Measurements from ENCODE around the gene ASTN1.

ASTN1 gene

DNA sequence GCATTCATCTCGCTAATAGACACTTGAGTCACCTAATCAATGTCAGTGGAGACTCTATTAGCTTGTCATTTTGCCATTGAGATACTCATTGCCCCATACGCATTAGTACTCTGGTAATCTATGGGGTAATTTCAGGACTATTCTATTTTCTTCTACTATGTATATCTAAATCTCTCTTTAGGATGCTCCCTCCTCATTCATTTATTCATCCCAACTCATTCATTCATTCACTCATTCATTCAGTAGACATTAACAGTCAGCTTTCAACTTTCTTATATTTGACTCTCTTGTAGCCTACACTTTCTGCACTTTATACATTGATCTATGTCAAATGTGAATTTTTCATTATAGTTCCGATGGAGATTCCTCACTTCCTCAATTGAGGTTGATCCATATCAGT lies 170.9 kb downstream of the ASTN1 start:
- DNase-seq (ENCODE audit: low read depth): no peak

DNA sequence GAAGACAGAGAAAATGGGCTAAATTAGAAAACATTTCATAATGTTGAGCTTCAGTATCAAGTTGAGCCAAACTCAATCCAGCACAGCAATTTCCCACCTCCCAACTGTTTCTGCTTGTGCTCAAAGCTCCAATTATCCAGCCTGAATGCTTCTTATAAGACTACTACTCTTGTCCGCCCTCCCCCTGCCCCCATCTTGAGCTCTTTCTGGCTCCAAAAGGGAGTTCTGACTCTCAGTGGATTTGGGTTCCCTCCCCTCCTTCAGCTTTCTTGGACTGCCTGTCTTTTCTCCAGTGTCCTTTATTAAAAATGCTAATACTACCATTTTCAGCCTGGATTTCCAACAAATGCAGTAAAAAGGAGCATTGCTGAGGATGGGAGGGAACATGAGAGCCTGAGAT lies 174.8 kb downstream of the ASTN1 start:
- no peak for DNase-seq (ENCODE audit: low read depth)

DNA sequence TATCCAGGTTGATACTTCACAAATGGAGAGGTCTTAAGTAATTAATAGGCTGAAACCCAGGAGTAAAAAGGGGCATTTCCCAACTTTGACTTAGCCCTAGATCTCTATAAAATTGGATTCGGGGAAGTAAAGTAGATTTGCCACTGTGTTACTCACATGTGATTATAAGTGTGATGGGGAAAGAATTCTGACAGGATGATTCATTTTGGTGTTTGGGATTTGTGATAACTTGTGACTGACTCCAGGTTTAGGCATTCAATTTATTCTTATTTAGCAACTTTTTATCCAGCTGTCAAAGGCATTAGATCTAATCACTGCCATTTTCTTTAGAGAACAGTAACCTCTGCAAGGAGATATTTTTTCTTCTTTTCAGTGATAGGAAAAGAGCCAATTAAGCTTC lies 175.5 kb downstream of the ASTN1 start:
- DNase-seq (ENCODE audit: low read depth): no peak

DNA sequence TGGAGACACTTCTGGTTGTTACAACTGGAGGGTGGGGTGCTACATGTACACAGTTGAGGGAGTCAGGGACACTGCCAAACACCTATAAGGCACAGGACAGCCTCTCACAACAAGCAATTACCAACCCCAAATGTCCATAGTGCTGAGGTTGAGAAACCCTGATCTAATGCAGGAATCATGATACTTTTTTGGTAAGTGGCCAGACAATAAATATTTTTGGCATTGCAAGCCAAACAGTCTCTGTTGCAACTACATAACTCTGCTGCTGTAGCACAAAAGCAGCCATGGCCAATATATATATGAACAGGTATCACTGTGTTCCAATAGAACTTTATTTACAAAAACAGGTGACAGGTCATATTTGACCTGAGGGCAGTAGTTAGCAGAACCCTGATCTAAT lies 177.5 kb downstream of the ASTN1 start:
- DNase-seq (ENCODE audit: low read depth): no peak

DNA sequence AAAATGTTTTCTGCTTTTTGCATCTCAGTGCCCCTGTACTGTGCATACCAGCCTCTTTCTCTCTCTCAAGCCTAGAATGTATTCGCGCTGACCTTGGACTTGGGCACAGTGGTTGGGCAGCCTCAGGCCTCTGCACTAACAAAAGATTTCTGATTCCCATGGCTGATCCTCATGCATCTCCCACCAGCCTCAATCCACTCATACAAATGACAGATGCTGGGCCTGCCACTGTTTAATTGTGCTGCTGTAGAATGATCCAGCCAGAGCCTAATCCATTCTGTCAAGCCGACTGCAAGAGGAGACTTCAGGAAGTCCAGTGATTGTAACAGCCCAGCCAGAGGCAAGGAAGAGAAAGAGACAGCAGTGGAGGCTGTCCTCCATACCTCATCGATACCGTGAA lies 180.8 kb downstream of the ASTN1 start:
- no peak for DNase-seq (ENCODE audit: low read depth)

DNA sequence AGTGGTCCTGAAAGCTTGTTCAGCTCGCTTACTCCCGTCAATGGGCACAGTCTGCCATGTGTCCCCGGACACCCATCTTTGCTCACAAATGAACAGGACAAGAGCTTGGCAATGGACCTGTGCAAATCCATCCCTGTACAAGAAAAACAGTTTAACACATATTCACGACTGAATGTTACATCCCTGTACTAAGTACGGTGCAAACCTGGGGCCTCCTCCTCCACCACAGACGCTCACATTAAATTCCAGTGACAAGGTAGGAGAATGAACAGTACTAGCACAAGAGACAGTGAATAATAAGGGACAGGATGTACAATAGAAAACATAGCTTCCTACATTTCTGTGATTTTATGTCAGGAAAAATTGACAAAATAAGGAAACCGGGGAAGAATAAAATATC lies 187.7 kb downstream of the ASTN1 start:
- no peak for DNase-seq (ENCODE audit: low read depth)

DNA sequence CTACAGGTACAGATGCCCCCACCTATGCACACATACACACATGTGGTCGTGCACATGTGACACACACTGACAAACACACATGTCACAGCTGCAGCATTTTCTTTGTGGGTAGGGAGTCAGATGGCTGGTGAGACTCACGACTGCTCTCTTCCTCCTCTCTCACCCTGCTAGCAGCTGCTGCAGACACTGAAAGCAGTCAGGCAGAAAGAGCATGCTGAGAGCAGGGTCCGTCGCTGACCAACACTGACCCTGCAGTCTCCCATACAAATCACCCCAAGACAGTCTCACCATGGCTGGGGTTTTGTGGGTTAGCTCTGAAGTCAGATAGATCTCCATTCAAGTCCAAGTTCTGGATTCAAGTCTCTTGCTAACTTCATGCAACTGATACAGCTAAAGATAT lies 188.3 kb downstream of the ASTN1 start:
- DNase-seq (ENCODE audit: low read depth): no peak

DNA sequence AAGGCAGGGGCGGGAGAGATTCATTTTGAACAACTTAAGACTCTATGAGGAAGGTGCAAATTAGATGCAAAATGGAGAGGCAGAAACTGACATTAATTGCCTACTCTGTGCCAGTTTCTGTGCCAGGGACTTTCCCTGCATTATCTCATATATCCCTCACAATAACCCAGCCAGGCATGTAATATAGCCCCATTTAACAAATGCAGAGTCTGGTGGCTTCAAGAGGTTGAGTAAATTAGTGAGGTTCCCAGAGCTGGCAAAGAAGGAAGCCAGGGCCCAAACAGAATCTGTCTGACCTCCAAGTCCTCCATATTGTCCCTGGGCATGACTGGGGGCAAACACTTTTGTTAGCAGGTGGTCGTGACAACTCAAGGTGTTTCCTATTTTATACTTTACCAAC lies 199.8 kb downstream of the ASTN1 start:
- no peak for DNase-seq (ENCODE audit: low read depth)

DNA sequence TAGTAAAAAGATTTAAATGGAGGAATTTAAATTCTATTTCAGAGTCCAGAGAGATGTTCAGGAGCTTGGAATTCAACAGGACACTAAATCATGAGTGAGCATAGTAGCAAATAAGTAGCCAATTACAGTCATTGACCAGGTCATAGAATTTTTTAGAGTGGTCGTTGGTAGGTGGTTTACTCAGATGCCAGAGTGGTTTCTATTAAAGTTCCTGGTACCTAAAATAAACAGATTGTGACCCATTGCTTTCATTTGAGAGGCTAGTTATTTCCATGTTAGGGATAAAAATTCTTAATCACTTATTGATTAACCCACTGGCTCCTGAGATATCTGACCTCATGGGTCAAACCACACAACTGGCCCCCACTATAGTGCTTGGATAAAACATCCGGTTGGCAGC lies 201.3 kb downstream of the ASTN1 start:
- DNase-seq (ENCODE audit: low read depth): no peak

DNA sequence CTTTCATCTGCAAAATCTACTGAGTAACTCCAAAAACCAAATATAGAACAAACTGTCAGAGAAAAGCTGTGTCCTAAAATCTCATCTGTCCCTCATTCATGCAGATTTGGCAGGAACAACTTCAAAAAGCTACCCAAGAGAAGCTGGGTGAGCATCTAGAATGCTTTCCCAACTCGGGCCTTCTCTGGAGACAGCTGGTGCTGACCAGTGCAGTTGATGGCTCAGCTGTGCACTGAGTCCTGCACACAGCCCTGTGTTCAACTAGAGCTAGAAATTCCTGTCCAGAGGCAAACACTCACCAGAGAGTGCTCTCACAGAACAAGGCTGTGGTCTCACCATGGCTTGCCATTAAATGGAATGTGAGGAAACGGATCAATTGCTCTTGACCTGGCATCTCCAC lies 202.8 kb downstream of the ASTN1 start:
- DNase-seq (ENCODE audit: low read depth): no peak

DNA sequence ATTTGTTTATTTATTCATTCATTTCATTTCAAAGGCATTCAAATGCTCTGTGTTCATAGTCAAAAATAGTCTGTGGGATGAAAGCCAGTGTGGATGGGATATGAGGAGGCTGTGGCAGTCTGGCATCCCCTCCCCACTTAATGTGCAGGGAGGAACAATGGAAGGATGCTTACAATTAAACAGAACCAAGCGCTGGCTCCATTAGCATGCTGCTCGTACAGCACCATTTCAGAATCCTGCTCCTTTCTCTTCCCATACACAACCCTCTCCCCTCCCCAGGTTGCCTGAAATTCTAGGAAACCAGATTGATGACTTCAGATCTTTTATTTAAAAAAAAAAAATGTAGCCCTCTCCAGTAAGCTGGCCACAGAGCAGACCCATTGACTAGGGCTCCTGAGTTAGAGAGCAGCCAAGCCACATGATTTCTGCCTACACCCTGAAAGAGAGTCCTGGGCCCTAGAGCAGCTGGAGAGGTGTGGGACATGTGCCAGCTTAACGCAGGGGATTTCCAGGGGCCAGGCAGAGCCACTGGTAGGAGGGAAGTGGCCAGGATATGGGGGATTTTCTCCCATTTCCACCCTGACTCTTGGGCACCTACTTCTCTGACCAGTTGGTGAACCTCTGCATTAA lies 205.2 kb downstream of the ASTN1 start:
- no peak for DNase-seq (ENCODE audit: low read depth)

DNA sequence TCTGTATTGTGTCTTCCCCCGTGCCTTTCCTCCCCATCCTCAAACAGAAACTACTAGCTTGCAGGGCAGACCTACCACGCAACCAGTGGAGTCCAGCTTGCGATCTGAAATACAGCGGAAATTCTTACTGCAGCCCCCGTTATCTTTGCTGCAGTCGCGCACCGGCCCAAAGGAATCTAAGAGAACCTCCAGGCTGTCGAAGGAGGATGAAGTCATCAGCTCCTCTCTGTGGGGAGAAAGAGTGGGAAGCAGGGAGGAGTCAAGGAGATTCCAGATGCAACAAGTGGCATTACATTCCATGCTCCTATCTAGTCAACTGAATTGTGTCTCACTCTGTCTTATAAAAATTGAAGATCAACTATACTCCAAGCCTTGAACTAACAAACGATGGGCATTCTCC lies 206.9 kb downstream of the ASTN1 start:
- DNase-seq (ENCODE audit: low read depth): no peak

DNA sequence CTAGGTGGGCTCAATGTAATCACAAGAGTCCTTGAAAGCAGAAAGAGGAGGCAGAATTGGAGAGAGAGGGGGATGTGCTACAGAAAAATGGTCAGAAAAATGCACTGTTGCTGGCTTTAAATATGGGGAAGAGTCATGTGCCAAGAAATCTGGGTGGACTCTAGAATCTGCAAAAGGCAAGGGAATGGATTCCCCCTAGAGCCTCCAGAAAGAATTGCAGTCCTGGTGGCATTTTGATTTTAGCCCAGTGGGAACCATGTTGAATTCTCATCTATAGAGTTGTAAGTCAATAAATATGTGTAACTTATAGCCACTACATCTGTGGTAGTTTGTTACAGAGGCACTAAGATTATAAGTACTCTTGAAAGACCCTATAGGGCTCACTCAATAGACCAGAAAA lies 210.3 kb downstream of the ASTN1 start:
- DNase-seq (ENCODE audit: low read depth): no peak

DNA sequence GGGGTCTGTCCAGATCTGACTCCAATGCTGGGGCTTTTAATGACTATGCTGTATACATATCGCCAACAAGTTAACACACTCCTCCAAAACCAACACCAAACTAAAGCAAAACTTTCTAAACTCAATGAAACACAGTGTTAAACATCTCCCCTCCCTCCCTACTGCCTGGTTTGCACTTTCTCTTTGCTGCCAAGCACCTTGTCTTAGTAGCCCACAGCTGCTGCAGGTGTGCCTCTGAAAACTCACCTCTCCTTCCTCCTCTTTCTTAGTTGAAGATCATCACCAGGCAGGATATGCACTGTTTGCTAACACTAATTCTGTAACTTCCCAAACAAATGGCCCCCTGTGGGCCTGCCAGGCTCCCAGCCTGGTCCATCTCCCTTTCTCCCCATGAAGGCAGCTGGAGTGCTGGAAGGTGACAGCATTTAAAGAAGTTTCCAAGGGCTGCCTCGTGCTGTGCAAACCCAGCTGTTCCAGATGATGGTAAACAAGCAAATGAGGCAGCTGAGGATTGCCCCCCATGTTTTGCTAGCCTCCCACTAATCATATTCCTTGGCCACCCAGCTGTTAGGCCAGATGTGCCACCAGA lies 213.7 kb downstream of the ASTN1 start:
- no peak for DNase-seq (ENCODE audit: low read depth)

DNA sequence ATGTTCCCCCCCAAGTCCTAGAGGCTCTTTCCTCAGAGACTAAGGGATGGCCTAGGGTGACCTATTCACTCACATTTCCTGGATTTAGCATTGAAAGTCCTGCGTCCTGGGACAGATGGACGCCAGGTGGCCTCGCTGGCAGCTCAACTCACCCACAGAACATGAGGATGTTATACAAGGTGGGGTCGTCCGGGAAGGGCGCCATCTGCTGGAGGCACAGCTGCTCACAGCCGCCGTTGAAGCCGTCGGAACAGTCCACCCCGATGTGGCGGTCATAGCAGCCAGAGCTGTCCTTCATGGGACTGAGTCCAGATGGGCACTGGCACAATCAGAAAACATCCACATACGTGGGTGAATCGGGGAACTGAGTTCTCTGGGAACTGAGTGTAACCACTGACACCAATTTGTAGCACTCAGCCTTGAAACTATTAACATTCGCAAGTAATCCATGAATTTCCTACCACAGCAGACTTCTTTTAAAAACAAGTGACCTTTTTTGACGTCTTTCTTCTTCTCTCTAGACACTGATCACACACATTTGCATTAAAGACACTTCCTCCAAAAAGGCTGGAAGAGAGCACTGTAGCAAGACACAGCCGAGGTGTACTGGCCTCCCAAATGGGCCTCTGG lies 215.4 kb downstream of the ASTN1 start:
- DNase-seq (ENCODE audit: low read depth): no peak

DNA sequence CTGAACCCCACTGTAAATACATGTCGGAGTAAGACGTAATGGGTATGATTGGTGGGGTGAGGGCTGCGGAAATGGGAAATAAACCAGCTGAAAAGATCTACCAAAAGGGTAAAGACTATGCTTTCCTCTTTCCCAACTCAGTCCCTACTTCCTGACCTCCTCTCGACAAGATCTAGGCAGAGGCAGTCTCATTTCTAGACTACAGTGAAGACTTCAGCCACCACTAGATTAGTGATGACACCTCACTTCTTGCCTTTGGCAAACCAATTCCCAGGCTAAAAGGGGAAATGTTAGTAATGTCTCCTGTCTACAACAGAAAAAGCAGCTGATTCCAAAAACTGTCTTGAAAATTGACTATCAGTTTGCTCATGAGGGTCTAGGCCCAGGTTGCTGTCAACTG lies 219.9 kb downstream of the ASTN1 start:
- DNase-seq (ENCODE audit: low read depth): no peak

DNA sequence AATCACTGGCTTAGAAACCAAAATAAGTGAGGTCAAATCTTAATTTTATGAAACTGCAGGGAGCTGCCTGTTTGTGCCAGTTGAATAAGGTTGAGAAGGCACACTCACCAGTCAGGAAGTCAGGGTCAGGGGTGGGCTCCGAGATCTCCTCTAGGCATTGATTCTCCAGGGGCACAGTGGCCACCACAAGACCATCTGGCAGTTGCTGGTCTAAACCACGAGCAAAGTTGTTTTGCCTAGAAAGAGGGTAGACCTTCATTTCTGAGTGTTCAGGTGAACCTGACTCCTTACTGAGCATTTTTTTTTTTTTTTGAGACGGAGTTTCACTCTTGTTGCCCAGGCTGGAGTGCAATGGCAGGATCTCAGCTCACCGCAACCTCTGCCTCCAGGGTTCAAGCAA lies 220.7 kb downstream of the ASTN1 start:
- DNase-seq (ENCODE audit: low read depth): no peak

DNA sequence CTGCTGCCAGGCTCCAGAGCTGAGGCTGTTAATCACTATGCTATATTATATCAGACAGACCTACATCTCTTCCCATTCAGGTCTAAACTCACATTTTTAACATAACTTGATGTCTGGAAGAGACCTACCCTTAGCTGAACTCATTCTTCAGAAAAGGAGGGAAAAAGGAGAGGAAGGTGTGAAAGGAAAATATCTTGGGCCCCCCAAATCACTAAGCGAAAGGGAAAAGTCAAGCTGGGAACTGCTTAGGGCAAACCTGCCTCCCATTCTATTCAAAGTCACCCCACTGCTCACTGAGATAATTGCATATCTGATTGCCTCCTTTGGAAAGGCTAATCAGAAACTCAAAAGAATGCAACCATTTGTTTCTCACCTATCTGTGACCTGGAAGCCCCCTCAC lies 222.2 kb downstream of the ASTN1 start:
- DNase-seq (ENCODE audit: low read depth): no peak

DNA sequence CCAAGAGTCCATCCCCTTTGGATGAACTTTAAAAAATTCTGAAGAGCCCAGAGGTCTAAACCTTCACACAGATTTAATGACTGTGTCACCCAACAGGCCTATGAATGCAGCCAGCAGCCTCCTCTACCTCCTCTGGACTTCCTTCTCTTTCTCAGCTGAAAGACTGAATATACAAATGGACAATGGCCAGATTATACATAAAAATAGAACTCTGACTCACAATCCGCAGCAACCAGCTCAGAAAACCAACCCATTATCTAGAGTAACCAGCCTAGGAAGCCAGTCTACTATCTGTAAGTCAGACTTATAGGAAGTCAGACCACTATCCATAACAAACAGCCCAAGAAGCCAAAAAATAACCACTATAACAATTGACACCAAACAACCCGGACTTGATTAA lies 224.5 kb downstream of the ASTN1 start:
- DNase-seq (ENCODE audit: low read depth): no peak

DNA sequence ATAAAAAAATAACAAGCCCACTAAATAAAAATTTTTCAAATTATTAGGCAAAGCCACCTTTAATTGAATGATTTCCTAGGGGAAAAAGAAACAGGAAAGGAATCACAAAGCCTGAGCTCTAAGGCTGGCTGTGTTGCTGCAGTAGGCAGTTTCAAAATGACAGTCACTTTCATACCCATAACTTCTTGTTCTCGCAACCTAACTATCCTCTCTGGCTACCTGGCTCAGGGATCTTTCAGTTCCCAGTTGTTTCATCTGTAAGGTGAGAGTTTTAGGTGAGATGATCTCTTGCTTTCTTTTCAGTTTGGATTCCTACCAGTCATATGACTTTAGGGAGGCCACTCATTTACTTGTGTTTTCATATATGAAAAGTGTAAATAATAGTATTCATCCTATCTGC lies 226.1 kb downstream of the ASTN1 start:
- no peak for DNase-seq (ENCODE audit: low read depth)

DNA sequence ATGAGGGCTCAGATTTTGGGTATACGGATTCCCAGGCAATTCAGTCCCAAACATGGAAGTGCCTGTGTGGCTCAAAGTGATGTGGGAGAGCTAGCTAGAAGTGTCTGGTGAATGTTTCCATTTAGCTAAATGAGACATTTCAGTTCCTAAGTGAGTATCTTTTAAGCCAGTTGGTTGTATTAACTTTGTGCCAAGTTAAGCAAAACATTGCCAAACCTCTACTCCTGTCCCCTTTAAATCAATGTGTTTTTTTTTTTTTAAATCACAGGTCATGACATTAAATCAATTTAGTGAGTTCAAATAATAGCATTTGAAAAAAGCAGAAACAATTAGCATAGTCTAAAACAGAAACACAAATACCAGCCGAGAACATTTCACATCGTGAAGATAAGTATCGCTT lies 230.1 kb downstream of the ASTN1 start:
- no peak for DNase-seq (ENCODE audit: low read depth)

DNA sequence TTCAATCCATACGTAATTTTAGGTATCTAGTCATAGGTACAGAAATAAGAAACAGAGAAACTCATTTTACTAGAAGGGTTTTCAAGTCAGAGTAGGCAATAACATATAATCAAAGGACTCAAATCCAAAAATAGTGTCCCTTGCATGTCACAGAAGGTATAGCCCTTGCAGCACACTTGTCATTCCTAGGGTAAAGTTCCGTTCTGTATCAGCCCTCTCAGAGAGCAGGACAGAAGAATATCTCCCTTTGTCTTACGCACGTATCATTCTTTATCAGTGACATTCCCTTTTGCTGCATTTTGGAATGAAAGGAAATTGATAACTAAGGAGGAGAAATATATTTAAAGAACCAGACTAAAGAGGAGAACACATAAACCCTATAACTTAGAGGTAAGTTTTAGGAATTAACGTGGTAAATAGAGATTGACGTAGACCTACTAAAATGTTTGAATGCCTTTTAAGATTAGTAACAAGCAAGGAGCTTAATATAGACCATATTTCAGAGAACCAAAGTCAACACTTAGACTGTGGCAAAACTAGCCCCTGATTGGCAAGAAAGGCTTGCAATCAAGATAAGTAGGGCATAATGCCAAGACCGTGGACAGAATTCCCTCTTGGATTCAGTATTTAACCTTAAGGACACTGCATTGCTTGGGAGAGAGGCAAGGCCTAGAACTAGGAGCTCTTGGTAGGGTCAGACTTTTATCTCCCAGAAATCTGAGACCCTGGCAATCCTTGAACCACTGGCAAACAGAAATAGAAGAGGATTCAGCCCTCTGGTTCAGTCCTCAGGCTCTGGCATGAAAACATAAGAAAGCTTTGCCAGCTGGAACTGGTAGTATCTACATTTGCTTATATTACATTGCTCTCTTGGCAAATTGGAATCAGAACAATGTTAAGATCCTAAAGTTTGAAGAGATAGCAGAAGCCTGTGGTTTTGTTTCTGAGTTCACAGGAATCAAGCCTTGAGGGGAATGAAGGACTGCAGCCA lies 232.1 kb downstream of the ASTN1 start:
- DNase-seq (ENCODE audit: low read depth): no peak

DNA sequence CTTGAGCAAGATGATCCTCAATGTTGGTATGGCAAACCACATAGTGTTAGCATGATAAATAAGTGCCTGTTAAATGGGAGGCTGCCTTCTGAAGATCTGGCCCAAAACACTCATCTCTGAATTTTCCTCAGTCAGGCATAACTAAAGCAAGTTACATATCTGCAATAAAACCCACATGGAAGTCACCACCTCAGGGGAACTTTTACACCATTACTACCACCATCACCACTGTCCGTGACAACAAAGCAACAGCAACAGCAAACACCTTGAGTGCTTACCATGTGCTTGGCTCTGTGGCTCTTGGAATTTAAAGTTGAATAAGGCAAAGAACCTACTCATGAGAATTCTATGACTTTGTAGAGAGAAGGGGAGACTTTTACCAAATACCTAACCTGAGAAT lies 233.0 kb downstream of the ASTN1 start:
- DNase-seq (ENCODE audit: low read depth): no peak
